Kidney epithelial cell (primary cell): ENCODE measurements around the gene MINPP1. TPM values are rescaled to one million over a fixed set of nuclear protein-coding genes. Genes with fewer than 3 reads are reported as not detected.

Experiments used
- DNase-seq: peaks from one replicate; pipeline ENCODE4 v3.0.0-alpha.2; 2010; ENCODE audit warnings: low read depth
- H3K27me3 ChIP-seq: 2 replicates; pipeline ENCODE4 v1.6.0; 2011; ENCODE audit warnings: low read length; ENCODE audit not compliant: control insufficient read depth, insufficient read depth
- H3K36me3 ChIP-seq: 2 replicates; pipeline ENCODE4 v1.5.1; 2011; ENCODE audit warnings: low read length; ENCODE audit not compliant: control insufficient read depth, insufficient read depth
- H3K4me3 ChIP-seq: 2 replicates; pipeline ENCODE4 v1.5.1; 2011; ENCODE audit warnings: low read depth, mild to moderate bottlenecking, control low read depth, low read length
- CTCF ChIP-seq: IDR thresholded peaks from 2 replicates; pipeline ENCODE4 v1.5.1; 2011; ENCODE audit warnings: mild to moderate bottlenecking, moderate library complexity, low read length, control low read depth, inconsistent platforms; ENCODE audit not compliant: insufficient read depth, poor library complexity, severe bottlenecking
- total RNA-seq: library from RNA; depleted of rRNA; stranded (reverse); fragments of >200 nt; gene quantifications from 2 replicates; pipeline ENCODE4 v1.2.3, GENCODE V29; 2015

The MINPP1 gene
- total RNA-seq, 1 donor from 2014 or later: 26.9 TPM

- no peak for TF ChIP-seq CTCF
- DNase-seq: no peak
- Histone ChIP-seq H3K27me3 (no peaks in the 10 kb centered on the region), H3K36me3 (no peaks in the 10 kb centered on the region), H3K4me3 (no peak overlapping the region)
These were observed 90.2 kb downstream of the MINPP1 start for GRCh38 chr10:87594864-87595263.

- no peak overlapping the region for H3K4me3 ChIP-seq
- H3K36me3 ChIP-seq: no peaks in the 10 kb centered on the region
- TF ChIP-seq CTCF: no peak
- no peak for DNase-seq
- H3K27me3 ChIP-seq: no peaks in the 10 kb centered on the region
These were observed 91.7 kb downstream of the MINPP1 start for GRCh38 chr10:87596351-87596750.

GRCh38 chr10:87598700-87599099, 94.0 kb downstream of the MINPP1 start:
- no peak for TF ChIP-seq CTCF
- Histone ChIP-seq H3K36me3 (no peaks in the 10 kb centered on the region), H3K27me3 (no peaks in the 10 kb centered on the region), H3K4me3 (no peak overlapping the region)
- no peak for DNase-seq

- no peaks in the 10 kb centered on the region for H3K36me3 ChIP-seq
- no peaks in the 10 kb centered on the region for H3K27me3 ChIP-seq
- no peak for TF ChIP-seq CTCF
- no peak for DNase-seq
- no peak overlapping the region for H3K4me3 ChIP-seq
These were observed 95.9 kb downstream of the MINPP1 start for GRCh38 chr10:87600581-87600980.

Other genes with a start within 250 kb of the MINPP1 start
- gene NUTM2D, start 147.1 kb upstream of the MINPP1 start, total RNA-seq: 2.4 and 4.0 TPM in 2 replicates
- gene PAPSS2, start 155.0 kb downstream of the MINPP1 start, total RNA-seq: 11.4 TPM in 2 replicates